Measurements from ENCODE around the gene PRIMPOL. TPM values are rescaled to one million over a fixed set of nuclear protein-coding genes. Genes with fewer than 3 reads are reported as not detected.
"Not testable (repeated sequence)": the region's sequence is repeated elsewhere in the genome, so short reads cannot be mapped to it uniquely, and the experiment has no call there.

Gene PRIMPOL
- total RNA-seq, 2 donors from 2014 or later: 4.6 to 15.0 TPM

GRCh38 chr4:184651899-184652298 is 2.4 kb downstream of the PRIMPOL start:
- WGBS, 2 donors: 89 to 92% methylated on average over 8 of the region's 8 CpGs
- Histone ChIP-seq H3K36me3 (replicated peaks in 1 of 2; ENCODE audit: insufficient read depth in 1 of 2, low read depth in 2 of 2) (no peaks in the 10 kb centered on the region), H3K27me3 (no peaks in the 10 kb centered on the region), H3K9me3 (no peaks in the 10 kb centered on the region), H3K27ac (no peak overlapping the region), H3K4me1 (peaks cover 21% of the 10 kb centered on the region), H3K4me3 (no peak overlapping the region)
- DNase-seq: no peak
- intact Hi-C loops (cut with DNase I): no loop called here
- no peak for ATAC-seq
- TF ChIP-seq CTCF (IDR thresholded peaks at IDR 0.05) (no peak), POLR2A (IDR thresholded peaks at IDR 0.05) (no peak)

GRCh38 chr4:184652681-184653080 is 3.1 kb downstream of the PRIMPOL start:
- ATAC-seq; intact Hi-C loops (cut with DNase I); H3K4me3 ChIP-seq; H3K36me3 ChIP-seq (replicated peaks in 1 of 2; ENCODE audit: insufficient read depth in 1 of 2, low read depth in 2 of 2); H3K9me3 ChIP-seq; DNase-seq; H3K27ac ChIP-seq; H3K27me3 ChIP-seq: not testable (repeated sequence)
- H3K4me1 ChIP-seq: peaks cover 13% of the 10 kb centered on the region

DNA sequence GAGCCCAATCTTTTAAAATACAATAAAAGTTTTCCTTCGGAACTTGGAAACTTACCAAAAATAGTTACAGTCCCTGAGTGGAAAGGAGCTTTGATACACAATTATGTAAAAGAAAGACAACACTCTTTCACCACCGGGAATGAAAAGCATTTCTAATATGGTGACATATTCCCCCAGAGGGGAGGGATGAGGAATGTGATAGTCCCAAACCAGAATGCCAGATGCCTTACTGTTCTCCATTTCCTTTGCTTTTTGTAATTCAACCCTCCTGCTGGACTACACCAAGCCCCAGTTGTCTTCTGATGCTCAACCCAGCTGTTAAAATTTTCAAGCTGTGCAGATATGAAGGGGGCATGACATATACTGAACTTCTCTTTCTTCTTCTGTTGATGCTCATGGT is 4.1 kb downstream of the PRIMPOL start:
- H3K27ac ChIP-seq: no peak overlapping the region
- H3K36me3 ChIP-seq (replicated peaks in 1 of 2; ENCODE audit: insufficient read depth in 1 of 2, low read depth in 2 of 2): no peaks in the 10 kb centered on the region
- no peak overlapping the region for H3K4me3 ChIP-seq
- H3K27me3 ChIP-seq: no peaks in the 10 kb centered on the region
- TF ChIP-seq CTCF (IDR thresholded peaks at IDR 0.05) (no peak), POLR2A (IDR thresholded peaks at IDR 0.05) (no peak)
- H3K9me3 ChIP-seq: no peaks in the 10 kb centered on the region
- 33 to 48% methylated on average over 2 of the region's 2 CpGs for WGBS, 2 donors
- no peak for ATAC-seq
- intact Hi-C loops (cut with DNase I): no loop called here
- no peak for DNase-seq
- H3K4me1 ChIP-seq: peaks cover 8% of the 10 kb centered on the region

- Histone ChIP-seq H3K9me3 (no peaks in the 10 kb centered on the region), H3K27me3 (no peaks in the 10 kb centered on the region), H3K36me3 (replicated peaks in 1 of 2; ENCODE audit: insufficient read depth in 1 of 2, low read depth in 2 of 2) (peaks cover 0 to 2% of the 10 kb centered on the region in 2 donors), H3K4me1 (no peaks in the 10 kb centered on the region), H3K4me3 (no peak overlapping the region), H3K27ac (no peak overlapping the region)
- intact Hi-C loops (cut with DNase I): no loop called here
- ATAC-seq (no peak), DNase-seq (no peak)
- TF ChIP-seq CTCF (IDR thresholded peaks at IDR 0.05) (no peak), POLR2A (IDR thresholded peaks at IDR 0.05) (no peak)
- 92 to 93% methylated on average over 8 of the region's 8 CpGs for WGBS, 2 donors
These were observed 6.6 kb downstream of the PRIMPOL start for GRCh38 chr4:184655889-184656869.

GRCh38 chr4:184657144-184657543 is 7.6 kb downstream of the PRIMPOL start:
- DNase-seq (no peak), ATAC-seq (no peak)
- Histone ChIP-seq H3K27ac (no peak overlapping the region), H3K36me3 (replicated peaks in 1 of 2; ENCODE audit: insufficient read depth in 1 of 2, low read depth in 2 of 2) (peaks cover 0 to 2% of the 10 kb centered on the region in 2 donors), H3K27me3 (no peaks in the 10 kb centered on the region), H3K4me3 (no peak overlapping the region), H3K4me1 (no peaks in the 10 kb centered on the region), H3K9me3 (no peaks in the 10 kb centered on the region)
- TF ChIP-seq POLR2A (IDR thresholded peaks at IDR 0.05) (no peak), CTCF (IDR thresholded peaks at IDR 0.05) (no peak)
- WGBS, 2 donors: 77 to 90% methylated on average over 3 of the region's 3 CpGs
- intact Hi-C loops (cut with DNase I): no loop called here

- intact Hi-C loops (cut with DNase I): not testable (repeated sequence)
These were observed 8.3 kb downstream of the PRIMPOL start for GRCh38 chr4:184657820-184658219.

More at GRCh38 chr4:184657820-184658219, 8.3 kb downstream of the PRIMPOL start:
- not testable (repeated sequence) for H3K27ac ChIP-seq; H3K36me3 ChIP-seq (replicated peaks in 1 of 2; ENCODE audit: insufficient read depth in 1 of 2, low read depth in 2 of 2); H3K4me1 ChIP-seq; ATAC-seq; H3K9me3 ChIP-seq; H3K4me3 ChIP-seq; DNase-seq; H3K27me3 ChIP-seq
- 95 to 98% methylated on average over 9 of the region's 9 CpGs for WGBS, 2 donors
